Ectodermal cell (in vitro differentiated cells): ENCODE data around the gene GPR32.
"Not testable (repeated sequence)": the region's sequence is repeated elsewhere in the genome, so short reads cannot be mapped to it uniquely, and the experiment has no call there.

ENCODE experiments used
- H3K27ac ChIP-seq: 2 replicates; pipeline ENCODE4 v1.7.0; 2013; ENCODE audit warnings: mild to moderate bottlenecking, low read depth, low read length; ENCODE audit not compliant: insufficient read depth, poor library complexity, severe bottlenecking
- H3K27me3 ChIP-seq: 2 replicates; pipeline ENCODE4 v1.7.0; 2013; ENCODE audit warnings: mild to moderate bottlenecking, low read length; ENCODE audit not compliant: insufficient read depth, control insufficient read depth, poor library complexity, severe bottlenecking
- H3K36me3 ChIP-seq: one replicate; pipeline ENCODE4 v1.7.0; 2013; ENCODE audit warnings: low read length; ENCODE audit not compliant: control insufficient read depth, insufficient read depth
- H3K4me1 ChIP-seq: one replicate; pipeline ENCODE4 v1.7.0; 2013; ENCODE audit warnings: low read length; ENCODE audit not compliant: control insufficient read depth, insufficient read depth
- H3K4me3 ChIP-seq: 2 replicates; pipeline ENCODE4 v1.7.0; 2013; ENCODE audit warnings: low read depth, low read length, control low read depth; ENCODE audit not compliant: insufficient read depth
- H3K9me3 ChIP-seq: 2 replicates; pipeline ENCODE4 v1.7.0; 2013; ENCODE audit warnings: mild to moderate bottlenecking, low read length, moderate library complexity; ENCODE audit not compliant: control insufficient read depth
- WGBS, 2 experiments: methylation state at CpG; one replicate each; pipeline ENCODE4 v1.1.7; 2013; ENCODE audit warnings: missing lambda C conversion rate in 2 of 2; 5-methylcytosine and 5-hydroxymethylcytosine counted together

GPR32 gene

GRCh38 chr19:50747141-50747540, 23.1 kb upstream of the GPR32 start:
- not testable (repeated sequence) for H3K9me3 ChIP-seq, H3K27ac ChIP-seq, H3K27me3 ChIP-seq, H3K4me1 ChIP-seq, H3K4me3 ChIP-seq, H3K36me3 ChIP-seq
- WGBS, 2 experiments: 91 to 93% methylated on average over 12 of the region's 14 CpGs

- WGBS, 2 experiments: 85 to 87% methylated on average over 4 to 6 of the region's 6 CpGs
- H3K36me3 ChIP-seq: no peaks in the 10 kb centered on the region
- H3K27ac ChIP-seq: no peak overlapping the region
- no peaks in the 10 kb centered on the region for H3K9me3 ChIP-seq
- H3K4me1 ChIP-seq: no peaks in the 10 kb centered on the region
- H3K27me3 ChIP-seq: no peaks in the 10 kb centered on the region
- H3K4me3 ChIP-seq: no peak overlapping the region
Measured at GRCh38 chr19:50749490-50749889, 20.8 kb upstream of the GPR32 start.

GRCh38 chr19:50750010-50750409, 20.3 kb upstream of the GPR32 start:
- no peaks in the 10 kb centered on the region for H3K27me3 ChIP-seq

GRCh38 chr19:50753879-50754278, 16.4 kb upstream of the GPR32 start:
- no peaks in the 10 kb centered on the region for H3K36me3 ChIP-seq
- H3K4me3 ChIP-seq: no peak overlapping the region
- H3K27me3 ChIP-seq: no peaks in the 10 kb centered on the region
- no peaks in the 10 kb centered on the region for H3K9me3 ChIP-seq
- H3K4me1 ChIP-seq: no peaks in the 10 kb centered on the region
- no peak overlapping the region for H3K27ac ChIP-seq
- 82 to 93% methylated on average over 4 of the region's 4 CpGs for WGBS, 2 experiments

More at GRCh38 chr19:50750010-50750409, 20.3 kb upstream of the GPR32 start:
- 87 to 88% methylated on average over 15 of the region's 15 CpGs for WGBS, 2 experiments
- Histone ChIP-seq H3K9me3 (no peaks in the 10 kb centered on the region), H3K4me1 (no peaks in the 10 kb centered on the region), H3K36me3 (no peaks in the 10 kb centered on the region), H3K4me3 (no peak overlapping the region), H3K27ac (no peak overlapping the region)

- H3K36me3 ChIP-seq, H3K27me3 ChIP-seq, H3K27ac ChIP-seq, H3K4me3 ChIP-seq, H3K4me1 ChIP-seq, H3K9me3 ChIP-seq: not testable (repeated sequence)
- WGBS, 2 experiments: 65 to 67% methylated on average over 8 of the region's 8 CpGs
Measured at GRCh38 chr19:50756244-50756643, 14.0 kb upstream of the GPR32 start.

GRCh38 chr19:50757624-50758023, 12.6 kb upstream of the GPR32 start:
- H3K4me1 ChIP-seq, H3K36me3 ChIP-seq, H3K9me3 ChIP-seq, H3K27ac ChIP-seq, H3K4me3 ChIP-seq, H3K27me3 ChIP-seq: not testable (repeated sequence)
- WGBS, 2 experiments: 86 to 95% methylated on average over 3 of the region's 3 CpGs

GRCh38 chr19:50759076-50759475, 11.2 kb upstream of the GPR32 start:
- not testable (repeated sequence) for H3K27ac ChIP-seq, H3K36me3 ChIP-seq, H3K4me1 ChIP-seq, H3K27me3 ChIP-seq, H3K4me3 ChIP-seq, H3K9me3 ChIP-seq
- 91 to 93% methylated on average over 11 of the region's 18 CpGs for WGBS, 2 experiments

GRCh38 chr19:50759886-50760285, 10.4 kb upstream of the GPR32 start:
- Histone ChIP-seq H3K27ac (no peak overlapping the region), H3K4me1 (no peaks in the 10 kb centered on the region), H3K27me3 (no peaks in the 10 kb centered on the region), H3K4me3 (no peak overlapping the region), H3K36me3 (no peaks in the 10 kb centered on the region), H3K9me3 (no peaks in the 10 kb centered on the region)
- 63 to 75% methylated on average over 4 of the region's 4 CpGs for WGBS, 2 experiments

- not testable (repeated sequence) for H3K27me3 ChIP-seq, H3K36me3 ChIP-seq, H3K4me1 ChIP-seq, H3K4me3 ChIP-seq, H3K27ac ChIP-seq, H3K9me3 ChIP-seq
- WGBS, 2 experiments: 63 to 71% methylated on average over 3 of the region's 3 CpGs
Measured at GRCh38 chr19:50761501-50761900, 8.8 kb upstream of the GPR32 start.

GRCh38 chr19:50763521-50763920, 6.7 kb upstream of the GPR32 start:
- H3K36me3 ChIP-seq: not testable (repeated sequence)
- 88 to 89% methylated on average over 7 to 12 of the region's 13 CpGs for WGBS, 2 experiments

GRCh38 chr19:50764409-50764808, 5.9 kb upstream of the GPR32 start:
- H3K27ac ChIP-seq: no peak overlapping the region
- no peak overlapping the region for H3K4me3 ChIP-seq
- 85 to 88% methylated on average over 7 of the region's 7 CpGs for WGBS, 2 experiments
- no peaks in the 10 kb centered on the region for H3K4me1 ChIP-seq
- H3K27me3 ChIP-seq: no peaks in the 10 kb centered on the region
- H3K9me3 ChIP-seq: no peaks in the 10 kb centered on the region
- no peaks in the 10 kb centered on the region for H3K36me3 ChIP-seq

More at GRCh38 chr19:50763521-50763920, 6.7 kb upstream of the GPR32 start:
- not testable (repeated sequence) for H3K4me3 ChIP-seq, H3K9me3 ChIP-seq, H3K27me3 ChIP-seq, H3K4me1 ChIP-seq, H3K27ac ChIP-seq
